GM21526 (cell line): ENCODE data around the gene DEFB131B.
"Not testable (repeated sequence)": the region's sequence is repeated elsewhere in the genome, so short reads cannot be mapped to it uniquely, and the experiment has no call there.

Experiments used
- ATAC-seq: cut with Tn5 transposase; IDR thresholded peaks from one replicate; pipeline ENCODE4 v1.9.1; 2021; ENCODE audit warnings: moderate library complexity; ENCODE audit not compliant: unreplicated experiment, low FRiP score

Gene DEFB131B, protein sequence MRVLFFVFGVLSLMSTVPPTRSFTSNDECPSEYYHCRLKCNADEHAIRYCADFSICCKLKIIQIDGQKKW

GRCh38 chr11:71878059-71878458 lies at the start of gene DEFB131B:
Gene DEFB131B (plus strand): TSS chr11:71878453. CDS start chr11:71878453, 0 bp downstream.
- not testable (repeated sequence) for ATAC-seq

DNA sequence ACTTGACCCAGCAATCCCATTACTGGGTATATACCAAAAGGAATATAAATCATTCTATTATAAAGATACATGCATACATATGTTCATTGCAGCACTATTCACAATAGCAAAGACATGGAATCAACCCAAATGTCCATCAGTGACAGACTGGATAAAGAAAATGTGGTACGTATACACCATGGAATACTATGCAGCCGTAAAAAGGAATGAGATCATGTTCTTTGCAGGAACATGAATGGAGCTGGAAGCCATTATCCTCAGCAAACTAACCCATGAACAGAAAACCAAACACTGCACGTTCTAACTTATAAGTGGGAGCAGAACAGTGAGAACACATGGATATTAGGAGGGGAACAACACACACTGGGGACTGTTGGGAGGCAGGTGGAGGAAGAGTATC lies 49.0 kb upstream of the DEFB131B start:
- not testable (repeated sequence) for ATAC-seq

GRCh38 chr11:71829686-71830085 lies 48.6 kb upstream of the DEFB131B start:
- ATAC-seq = not testable (repeated sequence)

- ATAC-seq = not testable (repeated sequence)
These were observed 45.4 kb upstream of the DEFB131B start, which contains the start of gene DEFB108B for GRCh38 chr11:71832811-71833210. Gene DEFB108B (plus strand): TSS chr11:71833200. CDS start chr11:71833200, 0 bp downstream.

DNA sequence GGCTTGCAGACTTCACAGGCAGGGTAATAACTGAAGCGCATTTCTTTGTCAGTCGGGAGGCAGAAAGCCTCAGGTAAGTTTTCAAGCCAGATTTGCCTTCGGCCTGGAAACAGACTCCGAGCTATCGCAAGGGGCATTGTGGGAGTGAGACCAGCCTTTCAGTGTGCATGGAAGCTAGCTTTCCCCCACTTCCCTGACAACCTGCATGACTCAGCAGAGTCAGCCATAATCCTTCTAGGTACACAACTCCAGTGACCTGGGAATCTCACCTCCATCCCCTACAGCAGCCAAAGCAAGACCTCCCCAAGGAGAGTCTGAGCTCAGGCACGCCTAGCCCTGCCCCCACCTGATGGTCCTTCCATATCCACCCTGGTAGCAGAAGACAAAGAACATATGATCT lies 35.5 kb upstream of the DEFB131B start:
- not testable (repeated sequence) for ATAC-seq

DNA sequence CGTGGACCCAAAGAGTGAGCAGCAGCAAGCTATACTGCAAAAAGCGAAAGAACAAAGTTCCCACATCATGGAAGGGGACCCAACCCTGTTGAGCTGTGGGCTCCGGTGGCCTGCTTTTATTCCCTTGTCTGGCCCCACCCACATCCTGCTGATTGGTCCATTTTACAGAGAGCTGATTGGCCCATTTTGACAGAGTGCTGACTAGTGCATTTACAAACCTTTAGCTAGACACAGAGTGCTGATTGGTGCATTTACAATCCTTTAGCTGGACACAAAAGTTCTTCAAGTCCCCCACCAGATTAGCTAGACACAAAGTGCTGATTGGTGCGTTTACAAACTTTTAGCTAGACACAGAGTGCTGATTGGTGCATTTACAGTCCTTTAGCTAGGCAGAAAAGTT lies 34.9 kb upstream of the DEFB131B start:
- not testable (repeated sequence) for ATAC-seq

- no peak for ATAC-seq
These were observed 34.4 kb upstream of the DEFB131B start for GRCh38 chr11:71843858-71844257.

DNA sequence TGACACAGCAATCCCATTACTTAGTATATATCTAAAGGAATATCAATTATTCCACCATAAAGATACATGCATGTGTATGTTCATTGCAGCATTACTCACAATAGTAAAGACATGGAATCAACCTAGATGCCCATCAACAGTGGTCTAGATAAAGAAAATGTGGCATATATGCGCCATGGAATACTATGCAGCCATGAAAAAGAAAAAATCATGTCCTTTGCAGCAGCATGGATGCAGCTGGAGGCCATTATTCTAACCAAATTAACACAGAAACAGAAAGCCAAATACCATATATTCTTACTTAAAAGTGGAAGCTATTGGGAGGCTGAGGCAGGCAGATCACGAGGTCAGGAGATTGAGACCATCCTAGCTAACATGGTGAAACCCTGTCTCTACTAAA lies 24.4 kb upstream of the DEFB131B start:
- not testable (repeated sequence) for ATAC-seq

DNA sequence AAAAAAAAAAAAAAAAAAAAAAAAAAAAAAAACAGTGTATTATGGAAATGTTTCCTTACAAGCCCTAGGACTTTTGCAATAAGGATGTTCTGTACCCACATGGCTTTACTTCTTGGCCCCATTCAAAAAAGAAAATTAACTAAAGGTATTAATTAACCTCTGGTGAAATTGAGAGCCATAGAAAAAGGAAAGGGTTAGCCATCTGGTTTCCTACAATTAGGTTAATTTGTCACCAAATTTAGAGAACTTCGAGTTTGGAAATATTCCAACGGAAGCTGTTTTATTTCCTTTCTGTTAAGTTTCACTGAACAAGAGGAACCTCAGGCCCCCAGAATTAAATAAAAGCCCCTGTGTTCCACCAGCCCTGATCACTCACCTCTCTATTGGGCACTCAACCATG lies 22.4 kb upstream of the DEFB131B start:
- not testable (repeated sequence) for ATAC-seq

DNA sequence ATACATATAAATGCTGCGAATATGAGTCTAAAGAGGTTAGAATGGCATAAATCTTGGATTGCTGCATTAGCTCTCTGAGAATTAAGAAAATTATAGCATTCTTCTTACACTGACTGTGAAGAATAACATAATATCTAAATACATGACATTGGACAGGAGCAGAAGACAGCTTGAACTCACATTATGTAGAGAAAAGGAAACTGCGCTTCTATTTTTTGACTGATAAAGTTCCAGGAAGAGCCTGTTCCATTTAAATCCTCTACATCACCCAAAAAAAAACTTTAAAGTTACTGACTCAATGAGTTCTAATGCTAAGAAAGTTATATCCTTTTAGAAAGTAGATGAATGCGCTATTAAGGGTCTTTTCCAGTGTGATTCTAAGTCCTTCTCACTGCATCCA lies 17.4 kb upstream of the DEFB131B start:
- ATAC-seq = not testable (repeated sequence)

DNA sequence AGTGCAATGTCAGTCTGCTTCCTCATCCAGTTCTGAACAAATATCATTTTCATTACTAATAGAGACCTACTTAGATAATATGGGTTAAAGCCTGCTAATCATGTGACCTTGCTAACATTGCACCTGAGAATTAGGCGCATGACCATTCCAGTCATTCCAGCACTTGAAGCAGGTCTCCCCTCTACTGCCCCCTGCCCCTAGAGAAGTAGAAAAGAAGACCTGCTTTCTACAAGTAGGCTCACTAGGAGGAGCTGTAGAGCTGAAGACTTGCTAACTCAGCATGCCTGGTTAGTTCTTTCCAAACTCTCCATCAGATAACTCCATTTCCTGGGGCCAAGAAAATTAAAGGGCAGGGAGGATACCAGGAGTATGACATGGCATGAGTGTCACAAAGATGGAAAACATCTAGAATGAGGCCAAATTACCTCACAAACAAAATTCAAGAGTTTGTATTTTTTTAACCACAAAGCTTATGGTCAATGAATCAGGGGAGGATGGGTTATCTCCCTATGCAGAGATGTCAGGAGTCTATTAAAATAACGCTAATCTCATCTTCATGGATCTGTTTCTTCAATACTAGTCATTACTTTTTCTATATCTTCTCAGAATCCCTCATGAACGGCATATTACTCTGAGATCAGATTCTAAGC lies 14.2 kb upstream of the DEFB131B start:
- not testable (repeated sequence) for ATAC-seq

DNA sequence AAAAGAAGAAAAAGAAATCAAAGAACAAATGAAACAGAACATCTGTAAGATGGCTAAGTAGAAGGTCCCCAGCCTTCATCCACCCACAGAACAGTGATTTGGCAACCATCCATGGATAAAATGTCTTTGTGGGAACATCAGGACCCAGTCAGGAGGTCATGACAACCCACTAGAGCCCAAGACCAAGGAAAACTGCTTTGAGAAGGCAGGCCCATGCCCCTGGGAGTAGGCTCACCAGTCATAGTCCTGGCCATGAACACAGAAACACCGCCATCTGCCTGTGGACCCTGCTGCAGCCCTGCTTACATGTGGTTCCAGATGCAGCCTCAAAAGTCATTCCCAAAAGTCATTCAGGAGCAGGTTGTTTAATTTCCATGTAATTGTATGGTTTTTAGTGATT lies 11.0 kb upstream of the DEFB131B start:
- not testable (repeated sequence) for ATAC-seq

DNA sequence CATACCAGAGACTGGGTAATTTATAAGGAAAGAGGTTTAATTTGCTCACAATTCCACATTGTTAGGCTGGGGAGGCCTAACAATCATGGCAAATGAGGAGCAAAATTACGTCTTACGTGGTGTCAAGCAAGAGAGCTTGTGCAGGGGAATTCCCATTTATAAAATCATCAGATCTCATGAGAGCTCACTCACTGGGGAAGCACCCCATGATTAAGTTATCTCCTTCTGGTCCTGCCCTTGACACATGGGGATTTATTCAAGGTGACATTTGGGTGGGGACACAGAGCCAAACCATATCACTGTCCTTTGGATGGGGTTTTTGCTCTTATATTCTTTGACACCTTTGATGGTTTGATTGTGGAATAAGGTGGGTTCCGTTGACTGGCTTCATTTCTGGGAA lies 8.3 kb upstream of the DEFB131B start:
- ATAC-seq = not testable (repeated sequence)

DNA sequence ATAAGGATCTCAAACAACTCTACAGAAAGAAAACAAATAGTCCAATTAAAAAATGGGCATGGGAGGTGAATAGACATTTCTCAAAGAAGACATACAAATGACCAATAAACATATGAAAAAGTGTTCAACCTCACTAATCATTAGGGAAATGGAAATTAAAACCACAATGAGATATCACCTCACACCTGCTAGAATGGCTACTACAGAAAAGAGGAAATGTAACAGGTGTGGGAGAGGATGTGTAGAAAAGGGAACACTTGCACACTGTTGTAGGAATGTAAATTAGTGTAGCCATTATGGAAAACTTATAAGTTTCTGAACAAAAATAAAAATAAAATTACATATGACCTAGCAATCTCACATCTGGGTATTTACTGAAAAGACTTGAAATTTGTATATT lies 7.6 kb upstream of the DEFB131B start:
- ATAC-seq = not testable (repeated sequence)

GRCh38 chr11:71876262-71876661 lies 2.0 kb upstream of the DEFB131B start:
- ATAC-seq = not testable (repeated sequence)

GRCh38 chr11:71885806-71886205 lies 7.6 kb downstream of the DEFB131B start:
- ATAC-seq = not testable (repeated sequence)

- ATAC-seq = not testable (repeated sequence)
These were observed 10.2 kb downstream of the DEFB131B start for GRCh38 chr11:71888335-71889010.

DNA sequence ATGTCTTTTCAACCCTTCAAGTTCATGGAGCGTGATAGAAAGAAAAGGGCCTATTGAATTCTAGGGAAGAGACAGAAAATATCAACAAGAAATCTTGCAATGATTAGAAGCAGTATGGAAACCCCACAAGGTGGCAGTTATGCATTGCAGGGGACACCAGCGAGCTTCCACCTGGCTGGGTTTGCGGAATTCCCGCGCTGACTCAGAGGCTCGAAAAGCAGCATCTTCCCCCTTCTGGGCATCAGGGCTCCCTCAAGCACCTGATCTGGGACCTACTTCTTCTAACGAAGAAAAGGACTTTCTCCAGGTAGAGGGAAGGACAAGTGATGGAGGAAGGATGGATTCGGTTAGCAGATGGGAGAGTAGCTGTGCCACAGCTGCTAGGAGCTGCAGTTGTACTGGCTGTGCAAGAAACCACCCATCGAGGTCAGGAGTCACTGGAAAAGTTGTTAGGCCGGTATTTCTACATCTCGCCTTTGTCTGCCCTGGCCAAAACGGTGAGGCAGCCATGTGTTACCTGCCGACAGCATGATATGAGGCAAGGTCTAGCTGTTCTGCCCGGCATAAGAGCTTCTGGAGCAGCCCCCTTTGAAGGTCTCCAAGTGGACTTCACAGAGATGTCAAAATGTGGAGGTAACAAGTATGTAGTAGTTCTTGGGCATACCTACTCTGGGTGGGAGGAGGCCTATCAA lies 11.1 kb downstream of the DEFB131B start:
- ATAC-seq = not testable (repeated sequence)

DNA sequence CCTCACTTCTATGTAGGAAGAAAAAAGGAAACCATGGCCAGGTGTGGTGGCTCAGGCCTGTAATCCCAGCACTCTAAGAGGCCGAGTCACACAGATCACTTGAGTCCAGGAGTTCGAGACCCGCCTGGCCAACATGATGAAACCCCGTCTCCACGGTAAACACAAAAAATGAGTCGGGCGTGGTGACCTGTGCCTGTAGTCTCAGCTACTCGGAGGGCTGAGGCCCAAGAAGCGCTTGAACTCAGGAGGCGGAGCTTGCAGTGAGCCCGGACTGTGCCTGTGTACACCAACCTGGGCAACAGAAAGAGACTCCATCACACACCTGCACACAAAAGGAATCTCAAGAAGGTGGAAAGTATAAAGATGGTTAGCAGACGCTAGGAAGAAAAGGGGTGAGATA lies 17.7 kb downstream of the DEFB131B start:
- no peak for ATAC-seq

DNA sequence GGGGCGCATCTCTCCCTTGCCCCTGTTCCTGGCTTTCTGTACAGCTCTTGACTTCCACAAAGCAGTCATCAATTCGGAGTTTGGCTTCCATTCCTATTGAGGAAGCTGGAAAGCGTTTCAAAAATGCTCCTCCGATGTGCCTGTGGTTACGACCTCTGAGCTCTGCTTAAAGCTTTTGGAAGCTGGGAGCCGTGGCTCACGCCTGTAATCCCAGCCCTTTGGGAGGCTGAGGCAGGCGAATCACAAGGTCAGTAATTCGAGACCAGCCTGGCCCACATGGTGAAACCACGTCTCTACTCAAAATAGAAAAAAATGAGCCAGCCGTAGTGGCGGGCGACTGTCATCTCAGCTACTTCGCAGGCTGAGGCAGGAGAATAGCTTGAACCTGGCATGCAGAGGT lies 22.9 kb downstream of the DEFB131B start:
- not testable (repeated sequence) for ATAC-seq

DNA sequence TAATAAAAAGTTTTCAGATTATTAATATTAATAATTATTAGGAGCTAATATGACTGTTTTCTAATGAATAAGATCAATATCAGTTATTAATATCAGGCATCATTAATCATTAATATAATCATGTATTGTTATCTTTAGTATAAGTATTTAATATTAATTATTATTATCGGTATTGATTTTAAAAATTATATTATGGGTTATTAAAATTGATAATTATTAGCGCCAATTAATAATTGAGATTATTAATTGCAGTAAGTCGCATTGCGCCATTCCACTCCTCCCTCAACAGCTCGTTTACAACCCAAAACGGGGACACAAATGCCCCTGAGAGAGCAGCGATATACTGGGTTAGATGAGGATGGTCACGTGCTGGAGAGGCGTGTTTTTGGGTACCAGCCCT lies 30.0 kb downstream of the DEFB131B start:
- no peak for ATAC-seq
